T-helper 2 cell treated with Interferon-gamma antibody and Interleukin-4, amounts not matched to agents 100 ng/mL and 5 ng/mL, for 36 hours (primary cell): Measurements from ENCODE around the gene CANT1. TPM values are rescaled to one million over a fixed set of nuclear protein-coding genes. Genes with fewer than 3 reads are reported as not detected.

ENCODE experiments used
- intact Hi-C: fragments of 100-400 bp; cut with micrococcal nuclease; formaldehyde crosslinking; loops from one replicate; pipeline ENCODE4 v1.15.1; 2023
- total RNA-seq: library from RNA; stranded (reverse); gene quantifications from 2 replicates; pipeline ENCODE4 v1.2.3, GENCODE V29; 2022

Gene CANT1
- total RNA-seq, 1 donor from 2014 or later = 69.5 TPM

- intact Hi-C loops = no loop called here
Measured at GRCh38 chr17:78996781-78997201, 12.8 kb downstream of the CANT1 start.

- intact Hi-C loops = no loop called here
Measured at GRCh38 chr17:78995761-78996451, 13.7 kb downstream of the CANT1 start.

GRCh38 chr17:78995022-78995760, 14.4 kb downstream of the CANT1 start:
- intact Hi-C loops = no loop called here

- intact Hi-C loops = no loop called here
Measured at GRCh38 chr17:78993981-78994671, 15.4 kb downstream of the CANT1 start.

- intact Hi-C loops = no loop called here
Measured at GRCh38 chr17:78993241-78993956, 16.2 kb downstream of the CANT1 start.

- intact Hi-C loops = no loop called here
Measured at GRCh38 chr17:78992542-78993212, 16.9 kb downstream of the CANT1 start.

- intact Hi-C loops = no loop called here
Measured at GRCh38 chr17:78991906-78992532, 17.5 kb downstream of the CANT1 start.

GRCh38 chr17:78991017-78991738, 18.4 kb downstream of the CANT1 start:
- intact Hi-C loops = no loop called here

GRCh38 chr17:78990349-78991016, 19.1 kb downstream of the CANT1 start:
- intact Hi-C loops = no loop called here

GRCh38 chr17:78988152-78988551, 21.4 kb downstream of the CANT1 start:
- intact Hi-C loops = no loop called here

- intact Hi-C loops = no loop called here
Measured at GRCh38 chr17:78986649-78987328, 22.8 kb downstream of the CANT1 start.

- intact Hi-C loops = no loop called here
Measured at GRCh38 chr17:78986048-78986648, 23.4 kb downstream of the CANT1 start.

- intact Hi-C loops = no loop called here
Measured at GRCh38 chr17:78985395-78985794, 24.2 kb downstream of the CANT1 start.

- intact Hi-C loops = no loop called here
Measured at GRCh38 chr17:78981010-78981888, 28.3 kb downstream of the CANT1 start.

- intact Hi-C loops = no loop called here
Measured at GRCh38 chr17:78980624-78980972, 29.0 kb downstream of the CANT1 start.

GRCh38 chr17:78979780-78980623, 29.6 kb downstream of the CANT1 start, which contains the start of gene LGALS3BP:
LGALS3BP (minus strand) TSS chr17:78979923; CDS start chr17:78977191, 2,732 bp downstream.
- intact Hi-C loops = no loop called here
